ENCODE measurements around the gene CHRD. TPM values are rescaled to one million over a fixed set of nuclear protein-coding genes. Genes with fewer than 3 reads are reported as not detected.

CHRD gene
- total and polyA plus RNA-seq, 10 of the 15 experiments (the other 5 are each of a cell fraction or from before 2014, with no cell fraction given): not detected

- TF ChIP-seq CUX1 (IDR thresholded peaks at IDR 0.05; ENCODE audit: insufficient replicate concordance, low read depth, low read length): no peak
- no peak for TF ChIP-seq CBFB (IDR thresholded peaks at IDR 0.05; ENCODE audit: low read depth)
- no peak for TF ChIP-seq ZZZ3 (IDR thresholded peaks at IDR 0.05; ENCODE audit: control insufficient read depth, insufficient read length, low read depth)
Measured at GRCh38 chr3:184344579-184345316, 35.1 kb upstream of the CHRD start (continued).

- DNase-seq (ENCODE audit: low read depth, low spot score) (no peak), FAIRE-seq (no peak), ATAC-seq (peak; percentile 92)
- peaks cover 2% of the 10 kb centered on the region; the same call in 1 of the 2 replicates for H3K4me1 ChIP-seq (ENCODE audit: control insufficient read depth, insufficient read depth, low read length)
- no peaks in the 10 kb centered on the region for H3K79me2 ChIP-seq (ENCODE audit: control insufficient read depth, insufficient read depth, low read length)
- H3K36me3 ChIP-seq (ENCODE audit: control insufficient read depth in 2 of 2, insufficient read depth in 2 of 2, low read length in 1 of 2): no peaks in the 10 kb centered on the region
- H3K9me3 ChIP-seq (replicated peaks; ENCODE audit: control insufficient read depth, insufficient read depth, low read length): no peaks in the 10 kb centered on the region
- H4K20me1 ChIP-seq (ENCODE audit: control insufficient read depth, insufficient read depth): no peaks in the 10 kb centered on the region
- SMC1A ChIA-PET (ENCODE audit: uncharacterized antibody, unreplicated experiment): no interaction called here
- no peak overlapping the region for H2AFZ ChIP-seq (ENCODE audit: control insufficient read depth, low read depth, low read length)
- POLR2A ChIA-PET: no interaction called here
- no peaks in the 10 kb centered on the region for H3K27me3 ChIP-seq (replicated peaks in 1 of 2; ENCODE audit: control insufficient read depth in 2 of 2, insufficient read depth in 2 of 2, low read length in 1 of 2)
- BruUV-seq (replicated peaks): no TSS peak
- no peak overlapping the region for H3K27ac ChIP-seq (ENCODE audit: control insufficient read depth, insufficient read depth)
- in situ Hi-C loops (cut with MboI) (no loop called here), intact Hi-C loops (cut with micrococcal nuclease; ENCODE audit: unreplicated experiment) (no loop called here)
- whole genome bisulfite sequencing (ENCODE audit: insufficient coverage, insufficient replicate concordance, low lambda C conversion rate, missing lambda C conversion rate): 53% methylated on average over 14 of the region's 14 CpGs
- RAD21 ChIA-PET (ENCODE audit: unreplicated experiment): no interaction called here
- no peak overlapping the region for H3K4me2 ChIP-seq (ENCODE audit: control insufficient read depth, insufficient read depth)
- H3K4me3 ChIP-seq: no peak overlapping the region
- CTCF ChIA-PET: interaction anchor here (0.6 kb wide), 1 partner anchor 8 kb away, joined by 3 read pairs; no protein-coding TSS in a partner anchor
- no peak overlapping the region for H3K9ac ChIP-seq (ENCODE audit: control insufficient read depth, insufficient read depth, low read length)
- TF ChIP-seq IKZF1 (conservative IDR thresholded peaks at IDR 0.05) (no peak), ZBED1 (IDR thresholded peaks at IDR 0.05; ENCODE audit: borderline replicate concordance) (no peak), CTCF (IDR thresholded peaks at IDR 0.05 in 2 of 3, conservative IDR thresholded peaks at IDR 0.05 in 1 of 3; ENCODE audit: control insufficient read depth in 2 of 3, extremely low read depth in 1 of 3, insufficient read depth in 1 of 3, low read depth in 3 of 3, low read length in 3 of 3) (peak; percentile 30 to 47 (median 33); a peak in 4 of 6 replicates), STAT1 (conservative IDR thresholded peaks at IDR 0.05) (no peak)
Measured at GRCh38 chr3:184345317-184346144, 34.3 kb upstream of the CHRD start.

Measured in GM12878 (cell line).